Stimulated activated CD8-positive, alpha-beta memory T cell treated with anti-CD3 and anti-CD28 coated beads, Interleukin-2, amount 100 ng/mL, for 1 hour (primary cell): ENCODE results near the gene DCTPP1.

ENCODE experiments used
- DNase-seq, 2 donors: peaks; one replicate each; pipeline ENCODE4 v3.0.0-alpha.2; 2020; ENCODE audit warnings: low read depth in 2 of 2

Gene DCTPP1

DNA sequence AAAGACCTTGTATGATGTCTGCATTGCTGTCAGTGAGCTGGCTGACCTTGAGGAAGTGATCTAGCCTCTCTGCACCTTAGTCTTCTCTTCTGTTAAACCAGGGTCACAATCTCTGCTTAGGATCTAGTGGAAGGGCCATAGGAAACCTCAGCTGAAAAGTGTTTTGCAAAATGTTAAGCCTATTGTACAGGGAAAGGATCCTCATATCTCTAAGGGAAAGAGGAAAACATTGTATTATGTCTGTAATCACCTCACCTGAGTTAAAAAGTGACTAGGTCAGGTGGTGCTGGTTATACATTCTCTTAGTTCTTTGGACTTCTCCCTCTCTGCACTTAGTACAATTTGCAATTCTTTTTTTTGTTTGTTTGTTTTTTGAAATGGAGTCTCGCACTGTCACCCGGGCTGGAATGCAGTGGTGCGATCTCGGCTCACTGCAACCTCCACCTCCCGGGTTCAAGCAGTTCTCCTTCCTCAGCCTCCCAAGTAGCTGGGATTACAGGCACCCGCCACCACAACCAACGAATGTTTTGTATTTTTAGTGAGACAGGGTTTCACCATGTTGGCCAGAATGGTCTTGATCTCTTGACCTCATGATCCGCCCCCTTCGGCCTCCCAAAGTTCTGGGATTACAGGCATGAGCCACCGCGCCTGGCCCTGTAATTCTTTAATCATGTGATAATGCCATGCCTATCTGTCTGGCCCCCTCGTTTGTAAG is 17.8 kb upstream of the DCTPP1 start:
- no peak for DNase-seq

DNA sequence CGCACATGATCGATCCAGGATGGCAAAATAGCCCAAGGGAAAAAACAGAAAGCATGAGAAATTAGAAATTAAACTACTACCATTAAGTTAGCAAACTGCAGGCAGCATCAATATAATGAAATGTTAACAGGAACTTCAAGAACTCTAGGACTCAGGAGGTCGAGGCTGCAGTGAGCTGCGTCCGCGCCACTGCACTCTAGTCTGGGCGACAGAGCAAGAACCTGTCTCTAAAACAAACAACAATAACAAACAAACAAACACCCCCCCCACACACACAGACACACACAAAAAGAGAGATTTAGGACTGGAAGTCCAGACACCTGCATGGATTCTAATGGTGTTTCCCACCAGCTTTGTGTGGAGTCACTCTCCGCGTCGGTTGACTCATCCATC is 16.4 kb upstream of the DCTPP1 start:
- no peak for DNase-seq

DNA sequence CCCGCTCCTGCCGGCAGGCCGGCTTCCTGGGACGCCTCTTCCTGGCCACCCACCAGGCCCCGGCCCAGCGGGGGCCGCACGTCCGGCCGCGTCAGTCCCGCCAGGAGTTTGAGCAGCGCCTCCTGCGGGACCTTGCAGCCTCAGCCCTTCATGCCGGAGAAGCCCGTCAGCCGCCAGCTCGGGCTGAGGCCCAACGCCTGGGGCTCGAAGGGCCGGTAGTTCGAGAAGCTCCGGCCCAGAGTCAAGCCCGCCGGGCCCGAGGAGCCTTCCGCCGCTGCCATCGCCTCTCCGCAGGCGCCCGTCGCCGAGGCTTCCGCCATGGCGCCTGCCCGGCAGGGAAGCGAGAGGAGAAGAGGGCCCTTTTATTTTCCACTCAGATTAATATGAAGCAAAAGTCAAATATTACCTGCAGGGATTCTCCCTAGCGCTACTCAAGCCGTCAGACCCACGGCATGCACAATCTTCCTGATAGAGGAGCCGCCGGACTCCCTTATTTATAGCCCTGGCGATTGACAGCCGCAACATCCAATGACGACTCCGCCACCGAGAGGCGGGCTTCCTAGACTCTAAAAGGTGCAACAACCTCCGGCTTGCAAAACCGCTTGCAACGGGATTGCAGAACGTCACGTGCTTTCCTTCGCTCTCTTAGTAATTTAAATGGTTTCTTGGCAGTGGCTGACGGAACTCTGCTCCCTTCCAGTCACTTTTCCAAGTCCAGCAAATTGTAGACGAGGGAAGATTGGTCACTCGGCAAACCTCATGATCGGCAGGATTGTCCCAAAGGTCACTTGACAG is 15.8 kb upstream of the DCTPP1 start, which contains the start of gene SEPHS2:
TSS of gene SEPHS2 (minus strand) at position 467 of the 795 bp plus-strand sequence. CDS start at position 320, 147 bp downstream.
- DNase-seq, result peak; percentile 88 to 90

DNA sequence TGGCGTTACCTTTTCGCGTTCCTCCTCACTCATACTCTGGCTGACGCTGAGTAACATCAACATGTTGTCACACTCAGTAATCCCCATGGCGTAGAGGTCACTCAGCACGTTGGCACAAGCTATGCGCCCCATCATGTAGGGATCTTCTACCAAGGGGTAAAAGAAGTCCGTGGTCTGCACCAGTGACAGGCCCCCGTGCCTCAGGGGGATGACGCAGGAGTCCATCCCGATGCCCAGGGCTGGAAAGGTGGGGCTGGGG is 15.2 kb upstream of the DCTPP1 start:
- DNase-seq, result no peak

DNA sequence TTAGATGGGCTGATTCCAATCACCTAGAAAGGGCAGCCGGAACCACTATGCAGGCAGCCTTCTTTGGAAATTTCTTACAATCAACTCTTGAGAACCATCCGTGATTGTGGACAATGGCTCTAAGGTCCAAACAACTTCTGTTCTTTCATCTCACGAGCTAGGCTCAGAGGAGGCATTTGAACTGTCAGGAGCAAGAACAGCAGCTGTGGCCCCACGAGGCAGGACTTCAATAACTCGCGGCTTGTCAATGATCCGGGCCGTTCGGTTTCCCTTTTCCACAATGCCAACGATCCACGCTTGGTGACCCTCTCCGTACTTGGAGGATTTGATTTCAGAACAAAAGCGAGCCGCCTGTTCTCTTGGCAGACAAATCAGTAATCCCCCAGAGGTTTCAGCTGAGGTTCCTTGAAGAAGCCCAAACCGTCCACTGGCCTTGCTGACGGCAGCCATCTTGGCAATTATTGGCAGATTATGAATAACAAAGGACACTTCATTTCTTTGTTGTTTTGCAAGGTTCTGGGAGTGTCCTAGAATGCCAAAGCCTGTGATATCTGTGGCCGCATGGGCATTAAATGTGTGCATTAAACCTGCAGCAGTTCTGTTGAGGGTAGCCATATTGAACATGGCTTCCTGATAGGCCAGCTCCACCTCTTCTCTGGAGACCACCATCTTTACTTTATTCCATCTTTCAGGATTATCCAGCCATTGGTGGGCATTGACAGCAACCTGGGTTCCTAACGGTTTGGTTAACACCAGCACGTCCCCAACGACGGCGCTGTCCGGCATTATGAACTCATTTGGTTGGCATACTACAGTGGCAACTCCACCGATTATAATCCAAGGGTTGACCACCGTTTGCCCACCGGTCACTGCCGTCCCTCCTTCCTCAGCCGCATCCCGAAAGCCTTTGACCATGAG is 14.7 kb upstream of the DCTPP1 start:
- DNase-seq, result no peak

DNA sequence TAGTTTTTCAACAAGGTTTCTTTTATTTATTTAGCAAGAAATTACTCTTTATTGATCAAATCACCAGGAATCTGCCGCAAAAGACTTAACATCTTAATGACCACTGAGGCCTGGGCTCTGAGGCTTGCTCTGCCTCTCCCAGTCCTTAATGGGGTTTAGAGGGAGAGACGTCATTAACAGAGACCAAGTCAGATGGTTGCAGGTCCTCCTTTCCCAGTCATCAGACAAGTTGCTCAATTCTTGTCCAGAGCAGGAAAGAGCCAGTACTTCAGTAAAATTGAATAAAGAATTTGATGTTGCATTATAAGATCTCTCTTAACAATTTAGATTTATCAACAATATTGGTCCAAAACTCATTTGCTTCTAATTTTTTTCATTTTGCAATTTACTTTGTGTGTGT is 13.8 kb upstream of the DCTPP1 start:
- no peak for DNase-seq

DNA sequence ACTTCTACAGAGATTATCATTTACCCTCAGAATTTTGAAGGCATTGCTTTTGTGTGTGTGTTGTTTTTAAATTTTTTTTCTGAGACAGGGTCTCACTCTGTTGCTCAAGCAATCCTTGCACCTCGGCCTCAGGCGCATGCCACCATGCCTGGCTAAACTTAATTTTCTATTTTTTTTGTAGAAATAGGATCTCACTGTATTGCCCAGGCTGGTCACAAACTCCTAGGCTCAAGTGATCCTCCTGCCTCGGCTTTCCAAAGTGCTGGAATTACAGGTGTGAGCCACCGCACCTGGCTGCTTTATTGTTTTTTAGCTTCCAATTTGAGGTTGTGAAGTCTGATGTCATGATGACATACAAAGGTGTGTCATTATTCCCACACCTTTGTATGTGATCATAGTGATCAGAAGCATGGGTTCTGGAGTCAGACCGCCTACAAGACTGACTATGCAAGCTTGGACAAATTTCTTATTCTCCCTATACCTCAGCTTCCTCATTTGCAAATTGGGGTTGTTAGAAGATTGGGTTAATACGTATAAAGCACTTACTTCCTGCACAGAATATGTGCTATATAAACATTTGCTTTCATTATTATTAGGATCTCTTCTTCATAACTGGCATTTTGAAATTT is 10.0 kb upstream of the DCTPP1 start:
- DNase-seq, result no peak

DNA sequence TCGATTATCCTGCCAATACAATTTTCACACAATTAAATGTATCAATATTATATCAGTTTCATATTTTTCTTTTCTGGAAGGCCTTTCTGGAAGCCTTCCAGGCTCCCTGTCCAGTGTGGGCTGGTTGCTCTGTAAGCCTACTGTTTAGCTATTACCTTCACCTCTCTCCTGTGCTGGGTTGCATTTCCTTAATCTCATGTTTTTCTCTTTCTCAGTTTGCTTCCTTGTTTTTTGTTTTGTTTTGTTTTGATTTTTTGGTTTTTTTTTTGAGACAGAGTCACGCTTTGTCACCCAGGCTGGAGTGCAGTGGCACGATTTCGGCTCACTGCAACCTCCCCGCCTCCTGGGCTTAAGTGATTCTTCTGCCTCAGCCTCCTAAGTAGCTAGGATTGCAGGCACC is 9.0 kb upstream of the DCTPP1 start:
- no peak for DNase-seq

DNA sequence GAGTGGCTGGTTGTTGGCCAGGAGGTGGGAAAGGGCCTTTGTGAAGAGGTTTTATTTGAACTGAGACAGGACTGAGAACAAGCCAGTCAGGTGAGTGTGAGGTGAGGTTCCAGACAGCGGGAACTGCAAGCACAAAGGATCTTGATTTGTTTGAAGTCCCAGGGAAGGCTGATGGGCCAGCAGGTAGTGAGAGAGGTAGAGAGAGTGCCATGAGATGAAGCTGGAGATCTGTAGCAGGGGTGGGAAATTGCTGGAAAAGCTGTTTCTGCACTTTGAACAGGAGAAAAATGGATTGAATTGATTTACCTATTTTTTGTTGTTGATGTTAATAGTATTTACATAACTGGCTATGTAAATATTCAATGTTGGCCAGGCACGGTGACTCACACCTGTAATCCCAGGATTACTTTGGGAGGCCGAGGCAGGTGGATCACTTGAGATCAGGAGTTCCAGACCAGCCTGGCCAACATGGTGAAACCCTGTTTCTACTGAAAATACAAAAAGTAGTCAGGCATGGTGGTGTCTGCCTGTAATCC is 7.7 kb upstream of the DCTPP1 start:
- no peak for DNase-seq

DNA sequence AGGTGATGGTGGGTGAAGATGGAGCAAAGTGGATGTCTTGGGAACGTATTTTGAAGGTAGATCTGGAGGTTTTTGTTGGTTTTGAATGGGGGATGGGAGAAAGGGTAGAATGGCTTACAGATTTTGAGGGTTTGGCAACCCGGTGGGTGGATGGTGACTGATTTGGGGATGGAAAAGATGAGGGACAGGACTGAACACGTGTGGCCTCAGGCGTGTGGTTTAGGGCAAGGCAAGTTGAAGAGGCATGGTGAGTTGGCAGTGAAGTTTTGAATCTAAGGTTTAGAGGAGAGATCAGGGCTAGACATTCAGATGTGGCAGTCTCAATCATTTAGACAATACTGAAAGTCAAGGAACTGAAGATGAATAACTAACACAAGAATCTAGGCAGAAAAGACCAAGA is 5.0 kb upstream of the DCTPP1 start:
- DNase-seq, result no peak

DNA sequence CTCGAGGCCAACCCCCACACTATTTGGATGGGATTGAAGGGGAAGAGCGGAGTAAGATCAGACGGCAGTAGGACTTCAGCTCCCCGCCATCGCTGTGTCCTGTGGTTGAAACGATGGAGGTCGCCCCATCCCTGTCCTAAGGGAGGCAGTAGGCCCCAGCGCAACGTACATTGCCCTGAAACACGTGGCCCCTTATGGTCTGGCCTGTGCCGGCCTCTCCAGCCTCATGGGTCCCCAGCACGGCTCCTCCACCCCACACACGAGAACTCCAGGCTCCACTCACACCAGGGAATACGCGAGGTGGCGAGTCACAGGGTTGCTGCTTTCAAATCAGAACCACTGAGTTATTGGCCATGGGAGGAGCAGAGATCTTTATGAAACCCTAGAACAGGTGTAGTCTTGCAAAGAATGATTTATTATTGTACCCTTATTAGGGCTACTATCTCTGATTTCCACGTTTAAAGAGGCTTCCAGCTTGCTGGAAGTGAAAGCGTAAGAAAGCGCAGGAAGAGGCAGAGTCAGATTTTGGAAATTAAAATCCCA is 669 bp upstream of the DCTPP1 start:
- DNase-seq, result no peak

DNA sequence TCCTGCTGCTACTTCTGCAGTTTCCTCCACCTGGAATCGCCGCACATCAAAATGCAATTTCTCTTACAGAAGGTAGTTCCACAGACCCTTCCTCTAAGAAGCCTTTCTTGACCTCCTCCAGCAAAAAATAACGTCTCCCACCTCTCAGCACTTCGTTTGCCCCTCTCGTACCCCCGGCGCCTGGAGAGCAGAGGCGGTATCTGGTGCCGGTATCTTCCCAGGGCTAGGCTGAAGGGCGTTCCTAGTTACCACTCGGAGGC is 482 bp downstream of the DCTPP1 start:
- DNase-seq, result no peak

DNA sequence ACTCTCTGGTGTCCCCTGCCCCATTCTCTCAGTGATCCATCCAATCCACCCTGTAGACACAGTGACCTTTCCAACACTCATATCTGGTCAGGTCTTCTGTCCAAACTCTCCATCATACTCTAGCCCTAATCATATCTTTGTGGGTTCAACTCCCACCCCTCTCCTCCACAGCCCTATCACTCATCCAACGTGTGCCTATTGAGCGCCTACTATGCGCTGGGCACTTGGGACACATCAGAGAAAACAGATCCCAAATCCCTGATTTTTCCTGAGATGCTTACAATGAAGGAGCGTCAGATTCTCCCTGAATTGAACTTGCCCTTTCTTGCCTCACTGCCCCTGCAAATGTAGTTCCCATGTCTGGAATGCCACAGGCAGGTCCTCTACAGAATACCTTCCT is 1.8 kb downstream of the DCTPP1 start:
- DNase-seq, result no peak

DNA sequence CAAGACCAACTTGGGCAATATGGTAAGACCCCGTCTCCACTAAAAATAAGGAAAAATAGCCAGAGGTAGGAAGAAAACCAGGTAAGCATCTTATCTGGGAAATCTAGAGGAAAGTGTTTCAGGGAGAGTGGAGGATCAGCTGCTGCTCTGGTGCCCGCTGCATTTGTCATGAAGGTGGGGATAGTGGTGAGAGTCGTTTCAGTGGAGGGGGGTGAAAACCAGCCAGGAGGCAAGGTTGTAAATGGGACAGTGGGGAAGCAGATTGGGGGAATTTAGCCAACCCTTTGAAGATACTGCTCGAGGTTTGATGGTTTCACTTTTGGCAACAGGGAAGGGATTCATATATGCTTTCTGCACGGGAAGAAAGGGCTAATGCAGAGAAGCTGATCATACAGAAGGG is 8.8 kb downstream of the DCTPP1 start:
- no peak for DNase-seq

DNA sequence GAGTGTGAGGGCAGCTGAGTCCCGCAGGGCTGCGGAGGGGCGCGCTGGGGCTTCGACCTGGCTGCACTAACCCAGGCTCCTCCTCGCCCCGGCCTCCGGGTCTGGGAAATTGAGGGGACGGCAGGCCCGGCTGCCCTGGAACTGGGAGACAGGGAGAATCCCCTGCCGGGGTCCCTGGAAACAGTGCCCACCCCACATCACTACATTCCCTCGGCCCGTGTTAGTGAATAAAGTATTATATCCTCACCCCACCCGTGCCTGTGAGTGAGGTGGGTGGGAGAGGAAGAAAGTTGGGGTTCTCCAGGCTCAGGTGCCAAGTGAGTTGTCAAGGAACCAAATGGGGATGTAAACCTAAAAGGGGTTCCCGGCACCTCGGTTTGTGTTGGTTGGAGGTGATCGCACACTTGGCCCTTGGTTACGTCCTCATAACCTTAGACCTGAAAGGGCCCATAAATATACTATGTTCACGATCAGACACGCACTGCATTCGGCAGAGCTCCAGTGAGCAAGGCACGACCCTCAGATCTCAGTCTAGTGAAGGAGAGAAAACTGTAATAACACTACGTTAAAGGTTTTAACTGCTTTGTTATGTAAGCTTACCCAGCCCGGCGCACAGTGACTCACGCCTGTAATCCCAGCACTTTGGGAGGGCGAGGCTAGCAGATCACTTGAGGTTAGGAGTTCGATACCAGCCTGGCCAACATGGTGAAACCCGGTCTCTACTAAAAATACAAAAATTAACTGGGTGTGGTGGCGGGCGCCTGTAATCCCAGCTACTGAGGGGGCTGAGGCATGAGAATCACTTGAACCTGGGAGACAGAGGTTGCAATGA is 11.3 kb downstream of the DCTPP1 start:
- no peak for DNase-seq

DNA sequence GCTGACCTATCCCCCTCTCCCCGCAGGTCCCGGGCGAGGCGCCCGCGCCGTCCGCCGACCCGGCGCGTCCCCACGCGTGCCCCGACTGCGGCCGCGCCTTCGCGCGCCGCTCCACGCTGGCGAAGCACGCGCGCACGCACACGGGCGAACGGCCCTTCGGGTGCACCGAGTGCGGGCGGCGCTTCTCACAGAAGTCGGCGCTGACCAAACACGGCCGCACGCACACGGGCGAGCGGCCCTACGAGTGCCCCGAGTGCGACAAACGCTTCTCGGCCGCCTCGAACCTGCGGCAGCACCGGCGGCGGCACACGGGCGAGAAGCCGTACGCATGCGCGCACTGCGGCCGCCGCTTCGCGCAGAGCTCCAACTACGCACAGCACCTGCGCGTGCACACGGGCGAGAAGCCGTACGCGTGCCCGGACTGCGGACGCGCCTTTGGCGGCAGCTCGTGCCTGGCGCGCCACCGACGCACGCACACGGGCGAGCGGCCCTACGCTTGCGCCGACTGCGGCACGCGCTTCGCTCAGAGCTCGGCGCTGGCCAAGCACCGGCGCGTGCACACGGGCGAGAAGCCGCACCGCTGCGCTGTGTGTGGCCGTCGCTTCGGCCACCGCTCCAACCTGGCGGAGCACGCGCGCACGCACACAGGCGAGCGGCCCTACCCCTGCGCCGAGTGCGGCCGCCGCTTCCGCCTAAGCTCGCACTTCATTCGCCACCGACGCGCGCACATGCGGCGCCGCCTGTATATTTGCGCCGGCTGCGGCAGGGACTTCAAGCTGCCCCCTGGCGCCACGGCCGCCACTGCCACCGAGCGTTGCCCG is 12.1 kb downstream of the DCTPP1 start:
- DNase-seq, result peak; percentile 75 to 80

DNA sequence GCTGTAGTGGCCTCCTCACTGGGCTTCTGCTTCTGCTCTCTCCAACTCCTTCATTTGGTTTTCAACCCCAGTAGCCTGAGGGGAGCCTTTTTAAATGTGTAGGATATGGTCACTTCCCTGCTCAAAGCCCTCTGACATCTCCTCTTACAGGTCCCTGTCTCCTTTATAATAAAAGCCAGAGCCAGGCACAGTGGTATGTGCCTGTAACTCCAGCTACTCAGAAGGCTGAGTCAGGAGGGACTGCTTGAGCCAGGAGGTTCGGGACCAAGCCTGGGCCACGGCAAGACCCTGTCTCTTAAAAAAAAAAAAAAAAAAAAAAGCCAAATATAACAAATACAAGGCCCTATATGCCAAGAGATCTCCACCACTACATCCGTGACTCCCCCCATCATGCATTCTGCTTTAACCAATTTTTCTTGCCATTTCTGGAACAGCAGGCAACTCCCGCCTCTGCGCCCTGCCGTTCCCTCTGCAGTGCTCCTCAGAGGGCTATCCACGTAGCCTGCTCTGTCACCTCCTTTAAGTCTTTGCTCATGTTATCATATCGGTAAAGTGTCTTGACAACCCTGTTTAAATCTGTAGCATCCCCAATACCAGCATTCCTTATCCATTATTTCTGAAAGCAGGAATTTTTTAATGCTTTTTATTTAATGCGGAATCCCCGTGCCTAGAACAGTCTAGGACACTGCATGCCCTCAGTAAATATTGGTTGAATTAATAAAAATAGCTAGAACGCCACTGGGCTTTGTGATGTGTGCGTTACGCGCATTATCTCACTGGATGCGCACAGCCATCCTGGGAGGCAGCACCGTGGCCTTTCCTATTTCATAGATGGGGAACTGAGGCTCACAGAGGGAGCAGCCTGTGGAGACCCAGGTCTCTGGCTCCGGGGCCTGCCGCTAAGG is 13.0 kb downstream of the DCTPP1 start:
- no peak for DNase-seq

DNA sequence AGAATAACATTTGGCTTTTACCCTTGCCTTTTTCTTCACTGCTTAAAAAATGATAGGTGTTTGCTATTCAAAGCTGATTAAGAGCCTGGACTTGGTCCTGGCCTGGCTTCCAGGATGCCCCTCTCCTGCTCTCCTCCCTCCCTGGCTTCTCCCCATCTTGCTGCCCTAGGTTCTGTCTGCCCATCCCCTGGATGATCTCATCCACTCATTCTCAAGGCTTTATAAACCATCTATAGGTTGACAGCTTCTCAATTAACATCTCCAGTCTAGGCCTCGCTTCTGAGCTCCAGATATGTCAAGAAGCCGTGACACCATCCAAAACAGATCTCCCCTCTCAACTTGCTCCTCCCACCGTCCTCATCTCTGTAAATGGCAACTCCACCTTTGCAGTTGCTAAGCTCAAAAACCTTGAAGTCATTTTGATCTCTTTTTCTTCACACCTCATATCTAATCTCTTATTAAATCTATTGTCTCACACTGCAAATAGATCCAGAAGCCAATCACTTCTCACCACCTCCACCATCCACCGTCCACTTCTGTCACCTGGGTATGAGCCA is 13.7 kb downstream of the DCTPP1 start:
- DNase-seq, result no peak

DNA sequence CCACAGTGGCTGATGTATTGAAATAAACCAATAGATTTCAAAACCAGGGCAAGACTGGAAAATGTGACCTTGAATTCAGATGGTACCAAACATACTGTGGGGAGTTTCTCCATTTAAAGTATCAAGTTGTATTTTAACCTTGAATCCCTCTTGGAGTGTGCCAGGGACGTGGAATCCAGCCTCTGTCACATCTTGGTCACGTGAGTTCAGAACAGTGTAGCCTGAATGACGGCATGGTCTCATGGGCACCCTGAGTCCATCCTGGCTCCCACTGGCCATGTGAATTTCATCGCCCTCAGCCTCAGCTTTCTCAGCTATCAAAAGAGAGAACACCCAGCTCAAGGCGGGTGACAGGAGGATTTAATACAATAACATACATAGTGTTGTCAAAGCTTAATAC is 15.7 kb downstream of the DCTPP1 start:
- DNase-seq, result no peak
